GM18861 (cell line): ENCODE data around the gene PIP5K1B.
"Not testable (repeated sequence)": the region's sequence is repeated elsewhere in the genome, so short reads cannot be mapped to it uniquely, and the experiment has no call there.

ENCODE experiments used
- ATAC-seq: cut with Tn5 transposase; IDR thresholded peaks from one replicate; pipeline ENCODE4 v1.9.1; 2021; ENCODE audit not compliant: unreplicated experiment

PIP5K1B gene

GRCh38 chr9:68704814-68705530 lies at the start of gene PIP5K1B:
Gene PIP5K1B, plus strand, starts transcription at chr9:68705240. Its CDS starts 117,375 bp downstream, at chr9:68822615.
- ATAC-seq = peak; percentile 73

GRCh38 chr9:68664036-68664435 lies 41.0 kb upstream of the PIP5K1B start:
- no peak for ATAC-seq

GRCh38 chr9:68668127-68668526 lies 36.9 kb upstream of the PIP5K1B start:
- ATAC-seq = no peak

GRCh38 chr9:68669218-68669617 lies 35.8 kb upstream of the PIP5K1B start:
- no peak for ATAC-seq

- no peak for ATAC-seq
Measured at GRCh38 chr9:68672215-68672614, 32.8 kb upstream of the PIP5K1B start.

GRCh38 chr9:68672625-68673024 lies 32.4 kb upstream of the PIP5K1B start:
- no peak for ATAC-seq

GRCh38 chr9:68678430-68678829 lies 26.6 kb upstream of the PIP5K1B start:
- no peak for ATAC-seq

- no peak for ATAC-seq
Measured at GRCh38 chr9:68683433-68683832, 21.6 kb upstream of the PIP5K1B start.

- ATAC-seq = no peak
Measured at GRCh38 chr9:68685213-68685612, 19.8 kb upstream of the PIP5K1B start.

- ATAC-seq = peak; percentile 82
Measured at GRCh38 chr9:68685770-68686169, 19.3 kb upstream of the PIP5K1B start.

GRCh38 chr9:68690088-68690487 lies 15.0 kb upstream of the PIP5K1B start:
- ATAC-seq = no peak

- ATAC-seq = no peak
Measured at GRCh38 chr9:68692519-68692918, 12.5 kb upstream of the PIP5K1B start.

- no peak for ATAC-seq
Measured at GRCh38 chr9:68694125-68694524, 10.9 kb upstream of the PIP5K1B start.

GRCh38 chr9:68697851-68698250 lies 7.2 kb upstream of the PIP5K1B start:
- no peak for ATAC-seq

- no peak for ATAC-seq
Measured at GRCh38 chr9:68698943-68699509, 6.0 kb upstream of the PIP5K1B start.

GRCh38 chr9:68699625-68700024 lies 5.4 kb upstream of the PIP5K1B start:
- not testable (repeated sequence) for ATAC-seq

- ATAC-seq = no peak
Measured at GRCh38 chr9:68702493-68702892, 2.5 kb upstream of the PIP5K1B start.

GRCh38 chr9:68703672-68704071 lies 1.4 kb upstream of the PIP5K1B start:
- no peak for ATAC-seq

GRCh38 chr9:68704498-68704813 lies 584 bp upstream of the PIP5K1B start:
- no peak for ATAC-seq

GRCh38 chr9:68705531-68706362 lies 707 bp downstream of the PIP5K1B start:
- peak; percentile 0 for ATAC-seq

- peak; percentile 23 for ATAC-seq
Measured at GRCh38 chr9:68706363-68707201, 1.5 kb downstream of the PIP5K1B start.
